ENCODE data around the gene CABP2.

CABP2 gene

DNA sequence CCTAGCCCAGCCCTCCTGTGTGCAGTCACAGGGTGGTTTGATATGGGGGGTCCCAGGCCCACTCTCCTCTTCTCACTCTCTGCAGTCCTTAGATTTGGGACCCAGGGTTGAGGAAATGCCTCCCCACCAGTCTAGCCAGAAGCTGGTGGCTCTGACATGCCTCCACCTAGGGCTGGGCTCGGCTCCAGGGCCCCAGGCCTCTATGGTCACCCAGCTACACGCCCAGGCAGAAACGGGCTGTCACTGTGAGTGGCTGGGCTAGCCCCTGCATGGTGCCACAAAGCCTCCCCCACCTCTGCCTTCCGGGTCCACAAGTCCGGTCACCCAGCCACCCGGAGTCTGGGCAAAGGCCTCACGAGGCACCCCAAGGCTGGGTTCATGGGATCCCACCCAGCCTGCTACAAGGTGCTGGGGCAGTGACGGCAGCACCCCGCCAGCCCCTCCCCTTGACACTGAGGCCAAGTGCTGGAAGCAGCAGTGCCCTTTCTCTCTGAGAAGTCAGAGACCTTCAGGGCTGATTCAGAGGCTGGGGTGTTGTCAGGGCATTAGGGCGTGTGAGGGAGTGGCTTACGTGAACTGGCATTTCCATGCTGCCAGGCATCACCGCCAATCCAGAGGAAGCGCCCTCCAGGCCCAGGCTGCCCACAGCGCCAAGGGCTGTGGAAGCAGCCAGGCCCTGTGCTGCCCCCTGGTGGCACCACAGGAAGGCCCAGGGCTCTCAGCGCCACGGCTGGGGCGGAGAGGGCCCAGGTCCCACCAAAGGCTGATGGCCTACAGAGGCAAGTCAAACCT lies 17.4 kb downstream of the CABP2 start (continued):
- TF ChIP-seq PPARA (CRISPR knock-in tag; IDR thresholded peaks at IDR 0.05; ENCODE audit: borderline replicate concordance), result no peak

DNA sequence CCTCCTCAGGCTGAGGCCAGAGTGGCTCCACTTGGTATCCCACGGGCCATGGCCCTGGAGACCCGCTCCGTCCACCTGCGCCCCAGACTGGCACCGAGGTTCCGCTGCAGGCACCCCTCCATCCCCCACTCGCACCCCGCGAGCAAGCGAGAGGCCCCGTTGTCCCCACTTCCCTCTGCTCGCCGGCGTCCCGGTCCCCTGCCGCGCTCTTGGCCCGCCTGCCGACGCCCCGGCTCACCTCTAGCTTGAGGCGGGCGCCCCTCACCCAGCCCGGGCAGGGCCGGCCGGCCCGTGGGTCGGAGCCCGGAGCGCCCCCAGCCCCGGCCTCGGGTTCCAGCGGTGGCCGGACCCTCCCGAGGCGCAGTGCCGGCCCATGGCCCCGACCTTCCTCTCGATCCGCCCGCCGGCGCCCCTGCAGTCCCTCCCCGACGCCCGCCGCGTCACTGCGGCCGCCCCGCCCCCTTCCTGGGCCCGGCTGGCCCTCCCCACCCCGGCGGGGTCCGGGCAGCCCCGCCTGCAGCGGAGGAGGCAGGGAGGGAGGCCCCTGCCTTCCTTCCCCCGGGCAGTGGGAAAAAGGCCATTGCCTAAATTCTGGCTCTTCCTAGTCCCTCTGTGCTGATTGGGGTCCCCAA lies 18.2 kb downstream of the CABP2 start, which contains the start of gene PITPNM1:
PITPNM1 (minus strand) TSS at position 414 of the 632 bp plus-strand sequence. CDS start 1,183 bp downstream, outside the sequence.
- TF ChIP-seq, protein P1, sequence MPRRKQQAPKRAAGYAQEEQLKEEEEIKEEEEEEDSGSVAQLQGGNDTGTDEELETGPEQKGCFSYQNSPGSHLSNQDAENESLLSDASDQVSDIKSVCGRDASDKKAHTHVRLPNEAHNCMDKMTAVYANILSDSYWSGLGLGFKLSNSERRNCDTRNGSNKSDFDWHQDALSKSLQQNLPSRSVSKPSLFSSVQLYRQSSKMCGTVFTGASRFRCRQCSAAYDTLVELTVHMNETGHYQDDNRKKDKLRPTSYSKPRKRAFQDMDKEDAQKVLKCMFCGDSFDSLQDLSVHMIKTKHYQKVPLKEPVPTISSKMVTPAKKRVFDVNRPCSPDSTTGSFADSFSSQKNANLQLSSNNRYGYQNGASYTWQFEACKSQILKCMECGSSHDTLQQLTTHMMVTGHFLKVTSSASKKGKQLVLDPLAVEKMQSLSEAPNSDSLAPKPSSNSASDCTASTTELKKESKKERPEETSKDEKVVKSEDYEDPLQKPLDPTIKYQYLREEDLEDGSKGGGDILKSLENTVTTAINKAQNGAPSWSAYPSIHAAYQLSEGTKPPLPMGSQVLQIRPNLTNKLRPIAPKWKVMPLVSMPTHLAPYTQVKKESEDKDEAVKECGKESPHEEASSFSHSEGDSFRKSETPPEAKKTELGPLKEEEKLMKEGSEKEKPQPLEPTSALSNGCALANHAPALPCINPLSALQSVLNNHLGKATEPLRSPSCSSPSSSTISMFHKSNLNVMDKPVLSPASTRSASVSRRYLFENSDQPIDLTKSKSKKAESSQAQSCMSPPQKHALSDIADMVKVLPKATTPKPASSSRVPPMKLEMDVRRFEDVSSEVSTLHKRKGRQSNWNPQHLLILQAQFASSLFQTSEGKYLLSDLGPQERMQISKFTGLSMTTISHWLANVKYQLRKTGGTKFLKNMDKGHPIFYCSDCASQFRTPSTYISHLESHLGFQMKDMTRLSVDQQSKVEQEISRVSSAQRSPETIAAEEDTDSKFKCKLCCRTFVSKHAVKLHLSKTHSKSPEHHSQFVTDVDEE (CRISPR knock-in tag; IDR thresholded peaks at IDR 0.05), result no peak
- no peak for TF ChIP-seq ZFP30 (CRISPR knock-in tag; IDR thresholded peaks at IDR 0.05)
- TF ChIP-seq ZNF565 (CRISPR knock-in tag; conservative IDR thresholded peaks at IDR 0.05; ENCODE audit: low read depth), result no peak
- TF ChIP-seq OSR1 (CRISPR knock-in tag; IDR thresholded peaks at IDR 0.05), result no peak
- TF ChIP-seq BACH2 (CRISPR knock-in tag; IDR thresholded peaks at IDR 0.05; ENCODE audit: borderline replicate concordance), result no peak
- no peak for TF ChIP-seq TCF4 (CRISPR knock-in tag; IDR thresholded peaks at IDR 0.05; ENCODE audit: borderline replicate concordance)
- TF ChIP-seq ZNF70 (CRISPR knock-in tag; IDR thresholded peaks at IDR 0.05), result no peak
- TF ChIP-seq, protein P2, sequence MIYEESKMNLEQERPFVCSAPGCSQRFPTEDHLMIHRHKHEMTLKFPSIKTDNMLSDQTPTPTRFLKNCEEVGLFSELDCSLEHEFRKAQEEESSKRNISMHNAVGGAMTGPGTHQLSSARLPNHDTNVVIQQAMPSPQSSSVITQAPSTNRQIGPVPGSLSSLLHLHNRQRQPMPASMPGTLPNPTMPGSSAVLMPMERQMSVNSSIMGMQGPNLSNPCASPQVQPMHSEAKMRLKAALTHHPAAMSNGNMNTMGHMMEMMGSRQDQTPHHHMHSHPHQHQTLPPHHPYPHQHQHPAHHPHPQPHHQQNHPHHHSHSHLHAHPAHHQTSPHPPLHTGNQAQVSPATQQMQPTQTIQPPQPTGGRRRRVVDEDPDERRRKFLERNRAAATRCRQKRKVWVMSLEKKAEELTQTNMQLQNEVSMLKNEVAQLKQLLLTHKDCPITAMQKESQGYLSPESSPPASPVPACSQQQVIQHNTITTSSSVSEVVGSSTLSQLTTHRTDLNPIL (CRISPR knock-in tag; IDR thresholded peaks at IDR 0.05; ENCODE audit: low read depth), result no peak
- no peak for TF ChIP-seq ARNTL (CRISPR knock-in tag; IDR thresholded peaks at IDR 0.05; ENCODE audit: borderline replicate concordance, low read depth)
- TF ChIP-seq, protein P3, sequence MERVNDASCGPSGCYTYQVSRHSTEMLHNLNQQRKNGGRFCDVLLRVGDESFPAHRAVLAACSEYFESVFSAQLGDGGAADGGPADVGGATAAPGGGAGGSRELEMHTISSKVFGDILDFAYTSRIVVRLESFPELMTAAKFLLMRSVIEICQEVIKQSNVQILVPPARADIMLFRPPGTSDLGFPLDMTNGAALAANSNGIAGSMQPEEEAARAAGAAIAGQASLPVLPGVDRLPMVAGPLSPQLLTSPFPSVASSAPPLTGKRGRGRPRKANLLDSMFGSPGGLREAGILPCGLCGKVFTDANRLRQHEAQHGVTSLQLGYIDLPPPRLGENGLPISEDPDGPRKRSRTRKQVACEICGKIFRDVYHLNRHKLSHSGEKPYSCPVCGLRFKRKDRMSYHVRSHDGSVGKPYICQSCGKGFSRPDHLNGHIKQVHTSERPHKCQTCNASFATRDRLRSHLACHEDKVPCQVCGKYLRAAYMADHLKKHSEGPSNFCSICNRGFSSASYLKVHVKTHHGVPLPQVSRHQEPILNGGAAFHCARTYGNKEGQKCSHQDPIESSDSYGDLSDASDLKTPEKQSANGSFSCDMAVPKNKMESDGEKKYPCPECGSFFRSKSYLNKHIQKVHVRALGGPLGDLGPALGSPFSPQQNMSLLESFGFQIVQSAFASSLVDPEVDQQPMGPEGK (CRISPR knock-in tag; IDR thresholded peaks at IDR 0.05; ENCODE audit: borderline replicate concordance), result no peak
- no peak for TF ChIP-seq SNAI2 (CRISPR knock-in tag; IDR thresholded peaks at IDR 0.05)
- TF ChIP-seq ISL1 (CRISPR knock-in tag; IDR thresholded peaks at IDR 0.05), result no peak
- TF ChIP-seq ZNF8 (CRISPR knock-in tag; IDR thresholded peaks at IDR 0.05), result no peak
- TF ChIP-seq ESRRG (CRISPR knock-in tag; IDR thresholded peaks at IDR 0.05), result no peak
- TF ChIP-seq PPARA (CRISPR knock-in tag; IDR thresholded peaks at IDR 0.05; ENCODE audit: borderline replicate concordance), result no peak
- TF ChIP-seq TOX (CRISPR knock-in tag; IDR thresholded peaks at IDR 0.05; ENCODE audit: borderline replicate concordance), result no peak
- TF ChIP-seq, protein P4, sequence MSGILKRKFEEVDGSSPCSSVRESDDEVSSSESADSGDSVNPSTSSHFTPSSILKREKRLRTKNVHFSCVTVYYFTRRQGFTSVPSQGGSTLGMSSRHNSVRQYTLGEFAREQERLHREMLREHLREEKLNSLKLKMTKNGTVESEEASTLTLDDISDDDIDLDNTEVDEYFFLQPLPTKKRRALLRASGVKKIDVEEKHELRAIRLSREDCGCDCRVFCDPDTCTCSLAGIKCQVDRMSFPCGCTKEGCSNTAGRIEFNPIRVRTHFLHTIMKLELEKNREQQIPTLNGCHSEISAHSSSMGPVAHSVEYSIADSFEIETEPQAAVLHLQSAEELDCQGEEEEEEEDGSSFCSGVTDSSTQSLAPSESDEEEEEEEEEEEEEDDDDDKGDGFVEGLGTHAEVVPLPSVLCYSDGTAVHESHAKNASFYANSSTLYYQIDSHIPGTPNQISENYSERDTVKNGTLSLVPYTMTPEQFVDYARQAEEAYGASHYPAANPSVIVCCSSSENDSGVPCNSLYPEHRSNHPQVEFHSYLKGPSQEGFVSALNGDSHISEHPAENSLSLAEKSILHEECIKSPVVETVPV (CRISPR knock-in tag; IDR thresholded peaks at IDR 0.05), result no peak
- no peak for TF ChIP-seq RARB (CRISPR knock-in tag; IDR thresholded peaks at IDR 0.05)
- no peak for TF ChIP-seq GLIS3 (CRISPR knock-in tag; IDR thresholded peaks at IDR 0.05)
- no peak for TF ChIP-seq ZC3H10 (CRISPR knock-in tag; IDR thresholded peaks at IDR 0.05)
- ATAC-seq, result peak; percentile 7

DNA sequence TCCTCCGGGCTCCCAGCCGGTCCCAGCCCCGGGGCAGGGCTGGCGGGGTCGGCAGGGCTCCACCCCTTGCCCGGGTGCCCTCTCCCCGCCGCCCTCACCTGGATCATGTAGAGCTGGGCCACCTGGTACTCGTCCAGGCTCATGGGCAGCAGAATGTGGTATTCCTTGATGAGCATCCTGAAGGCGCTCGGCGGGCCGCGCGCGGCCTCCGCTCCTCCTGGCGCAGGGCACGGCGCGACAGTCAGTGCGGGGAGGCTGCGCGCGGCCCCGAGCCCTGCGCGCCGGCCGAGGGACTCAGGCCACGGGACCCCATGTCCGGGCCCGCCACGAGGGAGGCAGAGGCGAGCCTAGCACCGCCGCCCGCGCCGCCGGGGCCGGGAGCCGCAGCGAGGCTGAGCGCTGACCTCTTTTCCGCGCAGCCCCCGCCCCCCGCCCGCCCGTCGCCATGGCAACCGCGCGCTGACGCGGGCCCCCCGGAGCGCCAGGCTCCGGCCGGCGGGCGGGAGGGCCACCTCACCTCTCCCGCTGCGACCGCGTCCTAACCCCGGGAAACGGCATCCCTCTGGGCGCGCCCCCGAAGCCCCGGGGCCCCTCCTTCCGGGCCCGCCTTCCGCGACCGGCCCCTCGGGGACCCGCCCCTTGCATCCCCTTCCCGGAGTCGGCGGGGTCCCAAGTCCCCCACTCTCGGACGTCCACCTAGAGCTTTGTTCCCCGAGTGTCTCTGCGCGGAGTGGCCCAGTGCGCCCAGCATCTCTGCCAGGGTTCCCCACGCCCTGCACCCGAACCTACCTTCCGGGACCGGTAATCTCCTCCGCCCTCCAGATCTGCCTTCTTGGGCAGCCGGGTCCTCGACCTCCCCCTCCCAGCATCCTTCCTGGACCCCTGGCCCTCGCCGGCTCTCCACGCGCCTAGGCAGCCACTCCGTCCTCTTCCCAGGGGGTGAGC lies 19.0 kb downstream of the CABP2 start:
- TF ChIP-seq ARNTL (CRISPR knock-in tag; IDR thresholded peaks at IDR 0.05; ENCODE audit: borderline replicate concordance, low read depth) (no peak), ZNF8 (CRISPR knock-in tag; IDR thresholded peaks at IDR 0.05) (no peak), SNAI2 (CRISPR knock-in tag; IDR thresholded peaks at IDR 0.05) (no peak), RARB (CRISPR knock-in tag; IDR thresholded peaks at IDR 0.05) (no peak), ZFP30 (CRISPR knock-in tag; IDR thresholded peaks at IDR 0.05) (no peak)
- ATAC-seq, result no peak
